Measurements from ENCODE around the gene CLK3.
"Not testable (repeated sequence)": the region's sequence is repeated elsewhere in the genome, so short reads cannot be mapped to it uniquely, and the experiment has no call there.

CLK3 gene

GRCh38 chr15:74624020-74624602 is 8.5 kb downstream of the CLK3 start:
- Histone ChIP-seq H3K27me3 (ENCODE audit: low read depth, low read length) (no peaks in the 10 kb centered on the region), H3K36me3 (ENCODE audit: control insufficient read depth in 1 of 2, insufficient read depth in 2 of 2, low read length in 2 of 2) (peaks cover 99% of the 10 kb centered on the region in 2 donors), H3K9me3 (ENCODE audit: control insufficient read depth in 1 of 2, low read length in 2 of 2) (no peaks in the 10 kb centered on the region), H3K4me3 (ENCODE audit: low read depth in 1 of 2, low read length in 2 of 2) (no peak overlapping the region), H3K4me1 (ENCODE audit: control insufficient read depth in 1 of 2, insufficient read depth in 2 of 2, low read length in 2 of 2) (peaks cover 0 to 14% of the 10 kb centered on the region in 2 donors), H3K27ac (ENCODE audit: low read length) (no peak overlapping the region)

DNA sequence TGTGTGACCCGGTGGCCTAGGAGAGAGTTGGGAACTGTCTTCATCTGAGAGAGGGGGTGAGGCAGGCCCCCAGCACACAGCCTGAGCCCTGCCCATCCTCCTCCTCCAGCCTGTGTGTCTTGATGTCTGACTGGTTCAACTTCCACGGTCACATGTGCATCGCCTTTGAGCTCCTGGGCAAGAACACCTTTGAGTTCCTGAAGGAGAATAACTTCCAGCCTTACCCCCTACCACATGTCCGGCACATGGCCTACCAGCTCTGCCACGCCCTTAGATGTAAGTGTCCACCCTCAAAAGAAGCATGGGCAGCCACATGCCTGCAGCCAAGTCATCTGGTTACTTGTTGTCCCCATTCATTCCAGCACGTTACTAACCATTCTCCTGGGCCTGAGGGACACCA is 10.1 kb downstream of the CLK3 start:
- Histone ChIP-seq H3K27ac (ENCODE audit: low read length) (no peak overlapping the region), H3K4me1 (ENCODE audit: control insufficient read depth in 1 of 2, insufficient read depth in 2 of 2, low read length in 2 of 2) (peaks cover 0 to 7% of the 10 kb centered on the region in 2 donors)

GRCh38 chr15:74626336-74626735 is 10.7 kb downstream of the CLK3 start:
- Histone ChIP-seq H3K27ac (ENCODE audit: low read length) (no peak overlapping the region), H3K36me3 (ENCODE audit: control insufficient read depth in 1 of 2, insufficient read depth in 2 of 2, low read length in 2 of 2) (peaks cover 93 to 100% of the 10 kb centered on the region in 2 donors), H3K4me3 (ENCODE audit: low read depth in 1 of 2, low read length in 2 of 2) (no peak overlapping the region), H3K4me1 (ENCODE audit: control insufficient read depth in 1 of 2, insufficient read depth in 2 of 2, low read length in 2 of 2) (peaks cover 0 to under 1% of the 10 kb centered on the region in 2 donors), H3K27me3 (ENCODE audit: low read depth, low read length) (no peaks in the 10 kb centered on the region), H3K9me3 (ENCODE audit: control insufficient read depth in 1 of 2, low read length in 2 of 2) (no peaks in the 10 kb centered on the region)

More for the DNA sequence above, 10.1 kb downstream of the CLK3 start:
- no peaks in the 10 kb centered on the region for H3K9me3 ChIP-seq (ENCODE audit: control insufficient read depth in 1 of 2, low read length in 2 of 2)
- H3K4me3 ChIP-seq (ENCODE audit: low read depth in 1 of 2, low read length in 2 of 2), result no peak overlapping the region
- peaks cover 92 to 100% of the 10 kb centered on the region in 2 donors for H3K36me3 ChIP-seq (ENCODE audit: control insufficient read depth in 1 of 2, insufficient read depth in 2 of 2, low read length in 2 of 2)
- H3K27me3 ChIP-seq (ENCODE audit: low read depth, low read length), result no peaks in the 10 kb centered on the region

GRCh38 chr15:74626752-74627692 is 11.4 kb downstream of the CLK3 start:
- no peaks in the 10 kb centered on the region for H3K4me1 ChIP-seq (ENCODE audit: control insufficient read depth in 1 of 2, insufficient read depth in 2 of 2, low read length in 2 of 2)
- H3K27ac ChIP-seq (ENCODE audit: low read length), result no peak overlapping the region

DNA sequence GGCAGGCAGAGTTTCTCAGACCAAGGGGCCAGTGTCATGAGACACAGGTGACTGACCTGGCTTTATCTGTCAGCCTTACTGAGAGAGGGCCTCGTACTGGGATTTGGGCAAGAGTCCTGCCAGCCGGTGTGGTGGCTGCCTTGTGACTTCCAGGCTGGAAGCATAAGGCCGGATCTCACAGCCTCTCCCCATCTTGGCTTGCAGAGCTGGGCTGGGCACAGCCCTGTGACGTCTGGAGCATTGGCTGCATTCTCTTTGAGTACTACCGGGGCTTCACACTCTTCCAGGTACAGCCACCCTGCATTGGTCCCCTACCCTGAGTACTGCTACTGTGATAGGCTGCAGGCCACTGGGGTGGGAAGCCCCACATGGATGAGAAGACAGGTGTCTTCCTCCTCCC is 12.1 kb downstream of the CLK3 start:
- Histone ChIP-seq H3K36me3 (ENCODE audit: control insufficient read depth in 1 of 2, insufficient read depth in 2 of 2, low read length in 2 of 2) (peaks cover 89 to 98% of the 10 kb centered on the region in 2 donors), H3K27me3 (ENCODE audit: low read depth, low read length) (no peaks in the 10 kb centered on the region), H3K9me3 (ENCODE audit: control insufficient read depth in 1 of 2, low read length in 2 of 2) (no peaks in the 10 kb centered on the region), H3K27ac (ENCODE audit: low read length) (no peak overlapping the region), H3K4me3 (ENCODE audit: low read depth in 1 of 2, low read length in 2 of 2) (no peak overlapping the region), H3K4me1 (ENCODE audit: control insufficient read depth in 1 of 2, insufficient read depth in 2 of 2, low read length in 2 of 2) (no peaks in the 10 kb centered on the region)

More at GRCh38 chr15:74626752-74627692, 11.4 kb downstream of the CLK3 start:
- peaks cover 89 to 98% of the 10 kb centered on the region in 2 donors for H3K36me3 ChIP-seq (ENCODE audit: control insufficient read depth in 1 of 2, insufficient read depth in 2 of 2, low read length in 2 of 2)
- no peak overlapping the region for H3K4me3 ChIP-seq (ENCODE audit: low read depth in 1 of 2, low read length in 2 of 2)
- H3K9me3 ChIP-seq (ENCODE audit: control insufficient read depth in 1 of 2, low read length in 2 of 2), result no peaks in the 10 kb centered on the region
- no peaks in the 10 kb centered on the region for H3K27me3 ChIP-seq (ENCODE audit: low read depth, low read length)

DNA sequence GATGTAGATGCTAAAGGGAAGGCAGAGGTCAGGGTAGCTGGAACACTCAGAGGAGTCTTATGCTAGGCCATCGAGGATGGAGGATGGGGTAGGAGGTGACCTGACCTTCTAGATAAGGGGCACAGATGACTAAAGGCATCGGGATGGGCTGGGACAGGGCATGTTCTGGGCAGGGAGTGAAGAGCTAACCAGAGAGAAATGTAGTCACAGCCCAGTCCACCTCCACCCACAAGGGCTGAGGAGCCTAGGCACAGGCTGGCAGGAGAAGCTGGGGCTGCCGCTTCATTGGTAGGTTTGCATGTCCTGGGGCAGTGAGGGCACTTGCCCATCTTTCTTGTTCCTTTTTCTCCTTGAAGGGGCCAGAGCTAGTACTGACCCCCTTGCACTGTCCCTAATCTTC is 12.6 kb downstream of the CLK3 start:
- Histone ChIP-seq H3K4me3 (ENCODE audit: low read depth in 1 of 2, low read length in 2 of 2) (no peak overlapping the region), H3K27me3 (ENCODE audit: low read depth, low read length) (no peaks in the 10 kb centered on the region), H3K4me1 (ENCODE audit: control insufficient read depth in 1 of 2, insufficient read depth in 2 of 2, low read length in 2 of 2) (no peaks in the 10 kb centered on the region), H3K9me3 (ENCODE audit: control insufficient read depth in 1 of 2, low read length in 2 of 2) (no peaks in the 10 kb centered on the region), H3K27ac (ENCODE audit: low read length) (no peak overlapping the region), H3K36me3 (ENCODE audit: control insufficient read depth in 1 of 2, insufficient read depth in 2 of 2, low read length in 2 of 2) (peaks cover 87 to 98% of the 10 kb centered on the region in 2 donors)

GRCh38 chr15:74628949-74629348 is 13.3 kb downstream of the CLK3 start:
- Histone ChIP-seq H3K36me3 (ENCODE audit: control insufficient read depth in 1 of 2, insufficient read depth in 2 of 2, low read length in 2 of 2) (peaks cover 87 to 98% of the 10 kb centered on the region in 2 donors), H3K27ac (ENCODE audit: low read length) (no peak overlapping the region), H3K9me3 (ENCODE audit: control insufficient read depth in 1 of 2, low read length in 2 of 2) (no peaks in the 10 kb centered on the region), H3K27me3 (ENCODE audit: low read depth, low read length) (no peaks in the 10 kb centered on the region), H3K4me1 (ENCODE audit: control insufficient read depth in 1 of 2, insufficient read depth in 2 of 2, low read length in 2 of 2) (no peaks in the 10 kb centered on the region), H3K4me3 (ENCODE audit: low read depth in 1 of 2, low read length in 2 of 2) (no peak overlapping the region)

DNA sequence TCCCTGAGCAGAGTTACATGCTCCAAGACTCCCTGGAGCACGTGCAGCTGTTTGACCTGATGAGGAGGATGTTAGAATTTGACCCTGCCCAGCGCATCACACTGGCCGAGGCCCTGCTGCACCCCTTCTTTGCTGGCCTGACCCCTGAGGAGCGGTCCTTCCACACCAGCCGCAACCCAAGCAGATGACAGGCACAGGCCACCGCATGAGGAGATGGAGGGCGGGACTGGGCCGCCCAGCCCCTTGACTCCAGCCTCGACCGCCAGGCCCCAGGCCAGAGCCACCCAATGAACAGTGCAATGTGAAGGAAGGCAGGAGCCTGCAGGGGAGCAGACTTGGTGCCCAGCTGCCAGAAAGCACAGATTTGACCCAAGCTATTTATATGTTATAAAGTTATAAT is 14.1 kb downstream of the CLK3 start:
- H3K27me3 ChIP-seq (ENCODE audit: low read depth, low read length); H3K4me3 ChIP-seq (ENCODE audit: low read depth in 1 of 2, low read length in 2 of 2); H3K27ac ChIP-seq (ENCODE audit: low read length); H3K4me1 ChIP-seq (ENCODE audit: control insufficient read depth in 1 of 2, insufficient read depth in 2 of 2, low read length in 2 of 2); H3K9me3 ChIP-seq (ENCODE audit: control insufficient read depth in 1 of 2, low read length in 2 of 2): not testable (repeated sequence)
- H3K36me3 ChIP-seq (ENCODE audit: control insufficient read depth in 1 of 2, insufficient read depth in 2 of 2, low read length in 2 of 2), result peaks cover 87 to 98% of the 10 kb centered on the region in 2 donors

DNA sequence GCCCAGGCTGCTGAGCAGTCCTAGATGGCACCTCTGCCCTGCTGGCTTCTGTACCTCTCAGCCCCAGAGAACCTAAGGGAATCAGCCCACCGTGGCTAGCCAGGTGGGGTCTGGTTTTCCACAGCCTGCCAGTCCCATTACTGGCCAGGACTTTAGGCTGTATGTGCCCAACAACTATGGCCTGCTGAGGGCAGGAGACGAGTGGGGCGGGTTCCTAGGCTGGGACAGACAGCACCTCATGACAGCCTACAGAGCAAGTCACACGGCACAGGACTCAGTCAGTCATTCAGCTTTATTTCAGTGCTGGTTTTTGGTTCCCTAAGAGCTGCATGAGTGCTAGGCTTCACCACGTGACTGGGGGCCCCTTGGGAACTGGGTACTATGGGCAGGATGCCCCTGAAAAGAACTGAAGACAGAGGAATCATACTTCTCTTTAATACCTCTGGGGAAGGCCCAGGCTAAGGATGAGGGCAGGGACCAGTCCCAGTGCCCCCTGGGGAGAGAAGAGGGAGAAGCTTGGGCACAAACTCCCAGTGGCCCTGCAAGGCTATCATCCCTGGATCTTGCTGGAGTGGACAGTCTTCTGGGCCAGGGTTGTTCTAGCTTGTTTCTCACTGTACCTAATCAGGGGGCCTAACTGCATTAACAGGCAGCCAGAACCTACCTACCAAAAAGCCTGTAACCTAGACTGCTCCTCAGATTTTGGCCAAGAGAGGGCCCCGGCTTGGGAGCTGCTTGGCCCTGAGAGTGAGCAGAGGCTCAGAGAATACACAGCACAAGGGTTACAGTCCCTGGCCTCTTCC is 14.8 kb downstream of the CLK3 start:
- H3K9me3 ChIP-seq (ENCODE audit: control insufficient read depth in 1 of 2, low read length in 2 of 2), result no peaks in the 10 kb centered on the region
- H3K27me3 ChIP-seq (ENCODE audit: low read depth, low read length), result no peaks in the 10 kb centered on the region
- peaks cover 86 to 95% of the 10 kb centered on the region in 2 donors for H3K36me3 ChIP-seq (ENCODE audit: control insufficient read depth in 1 of 2, insufficient read depth in 2 of 2, low read length in 2 of 2)
- H3K4me3 ChIP-seq (ENCODE audit: low read depth in 1 of 2, low read length in 2 of 2), result no peak overlapping the region
- H3K4me1 ChIP-seq (ENCODE audit: control insufficient read depth in 1 of 2, insufficient read depth in 2 of 2, low read length in 2 of 2), result no peaks in the 10 kb centered on the region
- no peak overlapping the region for H3K27ac ChIP-seq (ENCODE audit: low read length)

DNA sequence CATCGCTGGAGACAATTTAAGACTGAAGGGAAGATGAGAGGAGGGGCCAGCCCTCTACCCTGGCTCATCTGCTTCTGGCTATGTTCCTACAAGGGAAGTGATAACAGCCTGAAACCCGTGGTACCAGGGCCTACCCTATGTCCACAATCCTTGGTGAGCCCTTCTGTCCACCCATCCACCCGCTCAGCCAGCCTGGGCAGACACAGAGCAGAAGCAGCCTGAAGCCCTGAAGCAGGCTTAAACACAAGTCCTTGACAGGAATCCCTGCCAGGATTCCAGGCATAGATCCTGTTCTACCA is 15.4 kb downstream of the CLK3 start:
- Histone ChIP-seq H3K36me3 (ENCODE audit: control insufficient read depth in 1 of 2, insufficient read depth in 2 of 2, low read length in 2 of 2) (peaks cover 86 to 95% of the 10 kb centered on the region in 2 donors), H3K27ac (ENCODE audit: low read length) (no peak overlapping the region), H3K4me3 (ENCODE audit: low read depth in 1 of 2, low read length in 2 of 2) (no peak overlapping the region), H3K27me3 (ENCODE audit: low read depth, low read length) (no peaks in the 10 kb centered on the region), H3K4me1 (ENCODE audit: control insufficient read depth in 1 of 2, insufficient read depth in 2 of 2, low read length in 2 of 2) (no peaks in the 10 kb centered on the region), H3K9me3 (ENCODE audit: control insufficient read depth in 1 of 2, low read length in 2 of 2) (no peaks in the 10 kb centered on the region)

DNA sequence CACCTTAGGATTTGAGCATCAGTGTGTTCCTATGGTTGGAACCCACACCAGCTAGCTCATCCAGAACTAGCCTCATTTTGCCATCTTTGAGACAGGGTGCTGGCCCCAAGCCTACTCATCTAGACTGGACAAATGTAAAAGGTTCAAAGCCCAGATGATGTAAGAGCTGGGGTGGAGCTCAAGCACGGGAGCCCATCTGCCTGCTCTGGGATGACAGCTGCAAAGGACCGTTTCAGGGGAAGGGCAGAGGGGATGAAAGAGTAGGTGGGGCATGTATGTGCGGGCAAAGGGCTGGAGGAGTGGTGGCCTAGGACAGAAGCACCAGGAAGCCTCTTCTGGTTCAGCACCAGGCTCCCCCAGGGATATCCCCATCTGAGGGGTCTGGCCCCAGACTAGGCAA is 15.8 kb downstream of the CLK3 start:
- no peaks in the 10 kb centered on the region for H3K27me3 ChIP-seq (ENCODE audit: low read depth, low read length)
- H3K4me3 ChIP-seq (ENCODE audit: low read depth in 1 of 2, low read length in 2 of 2), result no peak overlapping the region
- H3K36me3 ChIP-seq (ENCODE audit: control insufficient read depth in 1 of 2, insufficient read depth in 2 of 2, low read length in 2 of 2), result peaks cover 86 to 95% of the 10 kb centered on the region in 2 donors
- no peaks in the 10 kb centered on the region for H3K4me1 ChIP-seq (ENCODE audit: control insufficient read depth in 1 of 2, insufficient read depth in 2 of 2, low read length in 2 of 2)
- H3K27ac ChIP-seq (ENCODE audit: low read length), result no peak overlapping the region
- no peaks in the 10 kb centered on the region for H3K9me3 ChIP-seq (ENCODE audit: control insufficient read depth in 1 of 2, low read length in 2 of 2)
